ENCODE data around the gene DNM1. TPM values are rescaled to one million over a fixed set of nuclear protein-coding genes. Genes with fewer than 3 reads are reported as not detected.
A peak's percentile ranks its signal among the peaks of the same experiment; 100 is the strongest.

The DNM1 gene
- total RNA-seq, 1 experiment from 2014 or later, result 3.9 TPM

- DNase-seq, result no peak
- H3K4me1 ChIP-seq, result no peaks in the 10 kb centered on the region
- Mint-ChIP-seq H3K27me3 (ENCODE audit: insufficient read depth, unreplicated experiment) (no peaks in the 10 kb centered on the region), H3K4me1 (ENCODE audit: low read depth, unreplicated experiment) (no peaks in the 10 kb centered on the region), H3K4me3 (ENCODE audit: unreplicated experiment) (no peak overlapping the region), H3K27ac (ENCODE audit: unreplicated experiment) (peak overlapping the region; percentile 56), H3K36me3 (ENCODE audit: insufficient read depth, unreplicated experiment) (peaks cover 56% of the 10 kb centered on the region), H3K9me3 (ENCODE audit: unreplicated experiment) (no peaks in the 10 kb centered on the region)
- H3K4me3 ChIP-seq (ENCODE audit: low read depth, low read length), result no peak overlapping the region
- intact Hi-C loops (cut with micrococcal nuclease; ENCODE audit: unreplicated experiment), result no loop called here
- H3K36me3 ChIP-seq (ENCODE audit: control insufficient read depth, insufficient read depth, low read length), result peaks cover 3% of the 10 kb centered on the region; the same call in 1 of the 2 replicates
- BruUV-seq (replicated peaks), result no TSS peak
- no peaks in the 10 kb centered on the region for H3K9me3 ChIP-seq
- no peaks in the 10 kb centered on the region for H3K27me3 ChIP-seq (replicated peaks; ENCODE audit: control insufficient read depth, insufficient read depth, low read length)
- ChIA-PET CTCF (interaction anchor here (0.8 to 1.2 kb wide), 2 partner anchors 37 to 65 kb away, joined by 3 to 7 read pairs; no protein-coding TSS in a partner anchor), POLR2A (no interaction called here)
- no peak for TF ChIP-seq CTCF (IDR thresholded peaks at IDR 0.05; ENCODE audit: insufficient read depth in 1 of 2, low read depth in 1 of 2, low read length in 1 of 2, severe bottlenecking in 1 of 2, unreplicated experiment in 1 of 2)
Measured at GRCh38 chr9:128258326-128258725, 55.1 kb downstream of the DNM1 start.

- CTCF ChIA-PET, result interaction anchor here (0.6 to 1.2 kb wide), 4 partner anchors 9 to 194 kb away, joined by 3 to 13 read pairs (median 4); no protein-coding TSS in a partner anchor
- no peaks in the 10 kb centered on the region for H3K9me3 ChIP-seq
- no peaks in the 10 kb centered on the region for H3K4me1 Mint-ChIP-seq (ENCODE audit: low read depth, unreplicated experiment)
- no peaks in the 10 kb centered on the region for H3K27me3 Mint-ChIP-seq (ENCODE audit: insufficient read depth, unreplicated experiment)
- peak in 1 of 2 experiments; percentile 40 for TF ChIP-seq CTCF (IDR thresholded peaks at IDR 0.05; ENCODE audit: insufficient read depth in 1 of 2, low read depth in 1 of 2, low read length in 1 of 2, severe bottlenecking in 1 of 2, unreplicated experiment in 1 of 2)
- DNase-seq, result peak in 1 of 2 experiments; percentile 48
- no peak overlapping the region for H3K27ac Mint-ChIP-seq (ENCODE audit: unreplicated experiment)
- peaks cover 3% of the 10 kb centered on the region; the same call in 1 of the 2 replicates for H3K36me3 ChIP-seq (ENCODE audit: control insufficient read depth, insufficient read depth, low read length)
- H3K4me3 Mint-ChIP-seq (ENCODE audit: unreplicated experiment), result no peak overlapping the region
- intact Hi-C loops (cut with micrococcal nuclease; ENCODE audit: unreplicated experiment), result no loop called here
- no peaks in the 10 kb centered on the region for H3K4me1 ChIP-seq
- no peak overlapping the region for H3K4me3 ChIP-seq (ENCODE audit: low read depth, low read length)
- no TSS peak for BruUV-seq (replicated peaks)
- POLR2A ChIA-PET, result interaction anchor here (0.7 kb wide), 1 partner anchor 17 kb away, joined by 5 read pairs; the partner anchor contains the start of genes GOLGA2 and SWI5
- H3K36me3 Mint-ChIP-seq (ENCODE audit: insufficient read depth, unreplicated experiment), result peaks cover 56% of the 10 kb centered on the region
- no peaks in the 10 kb centered on the region for H3K9me3 Mint-ChIP-seq (ENCODE audit: unreplicated experiment)
- H3K27me3 ChIP-seq (replicated peaks; ENCODE audit: control insufficient read depth, insufficient read depth, low read length), result no peaks in the 10 kb centered on the region
Measured at GRCh38 chr9:128259156-128259555, 56.0 kb downstream of the DNM1 start.

- Mint-ChIP-seq H3K9me3 (ENCODE audit: unreplicated experiment) (no peaks in the 10 kb centered on the region), H3K4me1 (ENCODE audit: low read depth, unreplicated experiment) (no peaks in the 10 kb centered on the region), H3K27me3 (ENCODE audit: insufficient read depth, unreplicated experiment) (no peaks in the 10 kb centered on the region), H3K4me3 (ENCODE audit: unreplicated experiment) (no peak overlapping the region), H3K27ac (ENCODE audit: unreplicated experiment) (no peak overlapping the region), H3K36me3 (ENCODE audit: insufficient read depth, unreplicated experiment) (peaks cover 46% of the 10 kb centered on the region)
- H3K4me3 ChIP-seq (ENCODE audit: low read depth, low read length), result no peak overlapping the region
- H3K27me3 ChIP-seq (replicated peaks; ENCODE audit: control insufficient read depth, insufficient read depth, low read length), result no peaks in the 10 kb centered on the region
- no TSS peak for BruUV-seq (replicated peaks)
- peaks cover 3% of the 10 kb centered on the region; the same call in 1 of the 2 replicates for H3K36me3 ChIP-seq (ENCODE audit: control insufficient read depth, insufficient read depth, low read length)
- POLR2A ChIA-PET, result no interaction called here
- no peak for DNase-seq
- no peak for TF ChIP-seq CTCF (IDR thresholded peaks at IDR 0.05; ENCODE audit: insufficient read depth in 1 of 2, low read depth in 1 of 2, low read length in 1 of 2, severe bottlenecking in 1 of 2, unreplicated experiment in 1 of 2)
- no peaks in the 10 kb centered on the region for H3K9me3 ChIP-seq
- intact Hi-C loops (cut with micrococcal nuclease; ENCODE audit: unreplicated experiment), result no loop called here
- no peaks in the 10 kb centered on the region for H3K4me1 ChIP-seq
- CTCF ChIA-PET, result no interaction called here
Measured at GRCh38 chr9:128260340-128260739, 57.2 kb downstream of the DNM1 start.

All from Caco-2 (cell line).